GM06990 (cell line): ENCODE results near the gene CACNG6.

Source experiments
- DNase-seq: peaks from one replicate; pipeline ENCODE4 v3.0.0-alpha.2; 2011; ENCODE audit not compliant: insufficient read length; ENCODE audit errors: extremely low read depth
- H3K27me3 ChIP-seq: replicated peaks from 2 replicates; pipeline ENCODE4 v1.6.0; 2011; ENCODE audit warnings: low read length; ENCODE audit not compliant: control insufficient read depth, insufficient read depth
- H3K36me3 ChIP-seq: 2 replicates; pipeline ENCODE4 v1.5.1; 2011; ENCODE audit warnings: low read length; ENCODE audit not compliant: control insufficient read depth, insufficient read depth
- H3K4me3 ChIP-seq: replicated peaks from 2 replicates; pipeline ENCODE4 v1.5.1; 2011; ENCODE audit warnings: low read depth, mild to moderate bottlenecking, control low read depth, low read length
- TF ChIP-seq, protein P1 (sequence below): IDR thresholded peaks from 2 replicates; pipeline ENCODE4 v1.5.1; 2011; ENCODE audit warnings: low read length, control low read depth, mild to moderate bottlenecking, inconsistent platforms; ENCODE audit not compliant: insufficient read depth, poor library complexity, severe bottlenecking

Gene CACNG6

DNA sequence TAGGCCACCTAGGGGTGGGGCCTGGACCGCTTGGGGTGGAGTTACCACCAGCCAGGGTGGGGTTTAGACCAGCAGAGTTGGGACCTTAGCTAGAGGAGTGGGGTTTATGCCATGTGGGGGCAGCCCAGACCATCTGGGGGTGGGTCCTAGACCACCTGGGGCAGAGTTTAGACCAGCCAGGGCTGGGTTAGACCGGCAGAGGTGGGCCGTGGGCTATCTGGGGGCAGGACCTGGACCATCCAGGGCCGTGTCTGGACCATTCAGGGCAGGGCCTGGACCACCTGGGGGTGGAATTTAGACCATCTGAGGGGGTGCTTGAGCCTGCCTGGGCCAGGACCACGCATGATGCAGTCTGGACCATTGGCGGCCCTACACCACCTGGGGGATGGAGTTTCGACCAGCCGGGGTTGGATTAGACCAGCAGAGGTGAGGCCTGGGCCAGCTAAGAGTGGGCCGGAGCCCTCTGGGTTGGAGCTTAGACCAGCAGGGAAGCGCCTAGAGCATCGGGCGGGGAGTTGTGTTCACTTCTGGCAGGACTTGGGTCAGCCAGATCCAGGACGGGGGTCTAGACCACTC, 10.0 kb upstream of the CACNG6 start:
- no peak for DNase-seq
- Histone ChIP-seq H3K27me3 (no peaks in the 10 kb centered on the region; the same call in 1 of the 2 replicates), H3K4me3 (no peak overlapping the region), H3K36me3 (no peaks in the 10 kb centered on the region)
- TF ChIP-seq, protein P1, sequence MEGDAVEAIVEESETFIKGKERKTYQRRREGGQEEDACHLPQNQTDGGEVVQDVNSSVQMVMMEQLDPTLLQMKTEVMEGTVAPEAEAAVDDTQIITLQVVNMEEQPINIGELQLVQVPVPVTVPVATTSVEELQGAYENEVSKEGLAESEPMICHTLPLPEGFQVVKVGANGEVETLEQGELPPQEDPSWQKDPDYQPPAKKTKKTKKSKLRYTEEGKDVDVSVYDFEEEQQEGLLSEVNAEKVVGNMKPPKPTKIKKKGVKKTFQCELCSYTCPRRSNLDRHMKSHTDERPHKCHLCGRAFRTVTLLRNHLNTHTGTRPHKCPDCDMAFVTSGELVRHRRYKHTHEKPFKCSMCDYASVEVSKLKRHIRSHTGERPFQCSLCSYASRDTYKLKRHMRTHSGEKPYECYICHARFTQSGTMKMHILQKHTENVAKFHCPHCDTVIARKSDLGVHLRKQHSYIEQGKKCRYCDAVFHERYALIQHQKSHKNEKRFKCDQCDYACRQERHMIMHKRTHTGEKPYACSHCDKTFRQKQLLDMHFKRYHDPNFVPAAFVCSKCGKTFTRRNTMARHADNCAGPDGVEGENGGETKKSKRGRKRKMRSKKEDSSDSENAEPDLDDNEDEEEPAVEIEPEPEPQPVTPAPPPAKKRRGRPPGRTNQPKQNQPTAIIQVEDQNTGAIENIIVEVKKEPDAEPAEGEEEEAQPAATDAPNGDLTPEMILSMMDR = no peak

GRCh38 chr19:53982001-53982451, 9.4 kb upstream of the CACNG6 start:
- Histone ChIP-seq H3K36me3 (no peaks in the 10 kb centered on the region), H3K27me3 (no peaks in the 10 kb centered on the region; the same call in 1 of the 2 replicates), H3K4me3 (no peak overlapping the region)
- TF ChIP-seq, protein P1 = no peak
- no peak for DNase-seq

- TF ChIP-seq, protein P1 = no peak
- H3K4me3 ChIP-seq = no peak overlapping the region
- DNase-seq = no peak
These were observed 8.8 kb upstream of the CACNG6 start for GRCh38 chr19:53982611-53983010.

GRCh38 chr19:53983457-53984289, 7.8 kb upstream of the CACNG6 start:
- Histone ChIP-seq H3K4me3 (no peak overlapping the region), H3K27me3 (no peaks in the 10 kb centered on the region; the same call in 1 of the 2 replicates), H3K36me3 (no peaks in the 10 kb centered on the region)
- TF ChIP-seq, protein P1 = no peak
- DNase-seq = no peak

More at GRCh38 chr19:53982611-53983010, 8.8 kb upstream of the CACNG6 start:
- Histone ChIP-seq H3K36me3 (no peaks in the 10 kb centered on the region), H3K27me3 (no peaks in the 10 kb centered on the region; the same call in 1 of the 2 replicates)

DNA sequence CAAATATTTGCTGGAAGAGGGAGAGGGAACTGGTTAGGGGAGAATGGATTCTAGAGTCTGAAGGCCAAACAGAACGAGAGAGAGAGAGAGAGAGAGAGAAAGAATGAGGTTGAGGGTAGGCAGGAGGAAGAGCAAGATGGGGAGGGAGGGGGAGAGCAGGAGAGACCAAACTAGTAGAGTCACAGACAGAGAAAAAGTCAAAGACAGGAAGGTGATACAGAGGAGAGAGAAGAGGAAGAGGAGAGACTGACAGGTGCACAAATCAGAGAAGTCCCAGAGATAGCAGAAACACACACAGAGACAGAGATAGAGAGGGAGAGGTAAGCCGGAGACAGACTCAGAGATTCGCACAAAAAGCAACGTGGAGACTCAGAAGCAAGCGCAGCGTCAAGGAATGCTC, 5.6 kb upstream of the CACNG6 start:
- Histone ChIP-seq H3K27me3 (no peaks in the 10 kb centered on the region; the same call in 1 of the 2 replicates), H3K36me3 (no peaks in the 10 kb centered on the region), H3K4me3 (no peak overlapping the region)
- TF ChIP-seq, protein P1 = no peak
- no peak for DNase-seq
